T-helper 17 cell (primary cell): ENCODE results near the gene DOK3. TPM values are rescaled to one million over a fixed set of nuclear protein-coding genes. Genes with fewer than 3 reads are reported as not detected.
"Not testable (repeated sequence)": the region's sequence is repeated elsewhere in the genome, so short reads cannot be mapped to it uniquely, and the experiment has no call there.

ENCODE experiments used
- ATAC-seq: fragments of 150-1000 bp; cut with Tn5 transposase; 2 replicates; pipeline ENCODE4 v1.10.0; 2021; ENCODE audit warnings: mild to moderate bottlenecking, moderate library complexity
- DNase-seq, 3 donors: peaks; one replicate each; pipeline versions ENCODE4 v3.0.0 to v3.0.0-alpha.2; 2020 to 2021
- H3K9me3 ChIP-seq: one replicate; pipeline ENCODE4 v1.7.0; 2013; ENCODE audit warnings: low read length, mild to moderate bottlenecking; ENCODE audit not compliant: control insufficient read depth, poor library complexity, severe bottlenecking
- H3K27ac Mint-ChIP-seq: one replicate; pipeline ENCODE4 v1.8.0; 2022; ENCODE audit warnings: mild to moderate bottlenecking, moderate library complexity, mixed read lengths
- H3K27me3 Mint-ChIP-seq: one replicate; pipeline ENCODE4 v1.8.0; 2022; ENCODE audit warnings: mixed read lengths
- H3K36me3 Mint-ChIP-seq: one replicate; pipeline ENCODE4 v1.8.0; 2022; ENCODE audit warnings: low read depth, mixed read lengths
- H3K4me1 Mint-ChIP-seq: one replicate; pipeline ENCODE4 v1.8.0; 2022; ENCODE audit warnings: mild to moderate bottlenecking, mixed read lengths
- H3K4me3 Mint-ChIP-seq: one replicate; pipeline ENCODE4 v1.8.0; 2022; ENCODE audit warnings: mild to moderate bottlenecking, moderate library complexity, mixed read lengths
- total RNA-seq, 4 donors: library from RNA in 2 of 4; stranded (reverse) in 2 of 4; gene quantifications; one replicate each; pipeline ENCODE4 v1.2.3 and lab custom pipeline; 2022 to 2026

The DOK3 gene
- total RNA-seq, 2 donors from 2014 or later = 5.1 to 8.0 TPM

DNA sequence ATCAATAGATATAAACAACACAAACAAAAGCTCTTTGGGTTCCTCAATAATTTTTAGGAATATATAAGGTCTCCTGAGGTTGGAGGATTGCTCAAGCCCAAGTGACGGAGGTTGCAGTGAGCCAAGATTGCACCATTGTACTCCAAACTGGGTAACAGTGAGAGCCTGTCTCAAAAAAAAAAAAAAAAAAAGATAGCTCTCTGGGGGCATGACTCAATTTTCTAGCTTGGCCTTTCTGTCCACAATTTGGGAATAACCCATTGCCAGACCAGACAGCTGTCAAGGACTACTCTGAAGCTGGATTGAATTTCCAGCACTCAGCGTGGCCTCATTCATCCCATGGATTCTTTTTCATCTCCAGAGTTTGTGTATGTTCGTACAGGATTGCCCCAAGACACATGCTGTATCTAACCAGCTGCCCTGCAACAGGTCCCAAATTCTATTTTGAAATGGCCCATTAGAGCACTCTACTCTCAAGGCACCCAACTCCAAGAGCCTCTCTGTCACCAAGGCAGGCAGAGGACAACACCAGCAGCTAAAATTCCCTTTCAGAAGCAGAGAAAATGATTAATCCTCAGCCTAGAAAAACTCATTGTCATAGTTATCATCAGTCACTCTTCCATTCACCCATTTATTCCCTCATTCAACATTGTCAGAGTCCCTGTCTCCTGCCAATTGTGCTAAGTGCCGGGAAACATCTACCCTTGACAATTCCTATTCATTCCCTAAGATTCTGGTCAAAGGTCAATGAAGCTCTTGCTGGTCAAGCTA, 36.0 kb upstream of the DOK3 start:
- no peaks in the 10 kb centered on the region for H3K27me3 Mint-ChIP-seq
- peak overlapping the region; percentile 49 for H3K27ac Mint-ChIP-seq
- no peaks in the 10 kb centered on the region for H3K36me3 Mint-ChIP-seq
- no peaks in the 10 kb centered on the region for H3K9me3 ChIP-seq
- DNase-seq (no peak), ATAC-seq (no peak)
- no peak overlapping the region for H3K4me3 Mint-ChIP-seq
- H3K4me1 Mint-ChIP-seq = peaks cover 28% of the 10 kb centered on the region

GRCh38 chr5:177542816-177543465, 33.3 kb upstream of the DOK3 start:
- H3K36me3 Mint-ChIP-seq = no peaks in the 10 kb centered on the region
- H3K27ac Mint-ChIP-seq = peak overlapping the region; percentile 84

GRCh38 chr5:177540438-177540837, 30.8 kb upstream of the DOK3 start:
- ATAC-seq (no peak), DNase-seq (no peak)
- peak overlapping the region; percentile 14 for H3K27ac Mint-ChIP-seq
- peaks cover 18% of the 10 kb centered on the region for H3K4me1 Mint-ChIP-seq
- H3K27me3 Mint-ChIP-seq = no peaks in the 10 kb centered on the region
- no peaks in the 10 kb centered on the region for H3K9me3 ChIP-seq
- H3K36me3 Mint-ChIP-seq = no peaks in the 10 kb centered on the region
- no peak overlapping the region for H3K4me3 Mint-ChIP-seq

More at GRCh38 chr5:177542816-177543465, 33.3 kb upstream of the DOK3 start:
- Mint-ChIP-seq H3K27me3 (no peaks in the 10 kb centered on the region), H3K4me1 (peaks cover 25% of the 10 kb centered on the region), H3K4me3 (no peak overlapping the region)
- no peak for ATAC-seq
- no peaks in the 10 kb centered on the region for H3K9me3 ChIP-seq
- no peak for DNase-seq

DNA sequence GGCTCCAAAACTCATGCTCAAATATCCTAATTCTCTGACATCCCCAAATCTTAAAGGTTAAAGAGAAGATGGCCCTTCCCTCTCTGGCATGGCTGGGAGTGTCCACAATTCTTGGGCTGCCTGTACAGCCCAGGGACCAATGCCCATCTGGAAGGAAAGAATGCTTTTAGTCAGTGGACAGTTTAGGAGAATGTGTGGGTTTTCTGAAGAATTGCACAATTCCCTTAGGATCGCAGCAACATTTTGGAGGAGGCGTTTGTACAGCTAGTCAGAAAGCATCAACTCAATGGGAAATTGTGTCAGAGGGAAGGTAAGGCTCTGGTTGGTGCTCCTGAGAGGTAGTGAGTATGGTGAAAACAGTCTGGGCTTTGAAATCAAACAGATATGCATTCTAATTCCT, 29.8 kb upstream of the DOK3 start:
- no peak overlapping the region for H3K27ac Mint-ChIP-seq
- no peaks in the 10 kb centered on the region for H3K36me3 Mint-ChIP-seq

DNA sequence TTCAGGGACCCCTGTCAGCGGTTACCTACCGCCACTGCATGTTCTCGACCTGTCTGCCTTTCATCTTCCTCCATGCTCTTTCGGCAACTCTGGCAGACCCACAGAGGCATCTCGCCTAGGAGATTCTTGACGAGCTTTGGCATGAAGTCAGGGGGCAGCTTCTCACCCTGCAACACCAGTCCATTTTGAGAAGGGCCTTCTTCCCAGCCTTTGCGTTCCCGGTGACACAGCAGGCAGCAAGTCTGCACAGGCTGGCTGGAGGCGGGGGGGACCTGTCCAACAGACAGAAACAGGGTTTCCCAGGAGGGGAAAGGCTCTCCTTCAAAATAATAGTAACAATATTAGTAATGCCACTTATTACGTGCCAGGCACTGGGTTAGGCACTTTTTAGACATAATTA, 29.2 kb upstream of the DOK3 start:
- no peaks in the 10 kb centered on the region for H3K36me3 Mint-ChIP-seq

More for the DNA sequence above, 29.8 kb upstream of the DOK3 start:
- peaks cover 18% of the 10 kb centered on the region for H3K4me1 Mint-ChIP-seq
- DNase-seq (no peak), ATAC-seq (no peak)
- H3K27me3 Mint-ChIP-seq = no peaks in the 10 kb centered on the region
- H3K4me3 Mint-ChIP-seq = no peak overlapping the region
- no peaks in the 10 kb centered on the region for H3K9me3 ChIP-seq

DNA sequence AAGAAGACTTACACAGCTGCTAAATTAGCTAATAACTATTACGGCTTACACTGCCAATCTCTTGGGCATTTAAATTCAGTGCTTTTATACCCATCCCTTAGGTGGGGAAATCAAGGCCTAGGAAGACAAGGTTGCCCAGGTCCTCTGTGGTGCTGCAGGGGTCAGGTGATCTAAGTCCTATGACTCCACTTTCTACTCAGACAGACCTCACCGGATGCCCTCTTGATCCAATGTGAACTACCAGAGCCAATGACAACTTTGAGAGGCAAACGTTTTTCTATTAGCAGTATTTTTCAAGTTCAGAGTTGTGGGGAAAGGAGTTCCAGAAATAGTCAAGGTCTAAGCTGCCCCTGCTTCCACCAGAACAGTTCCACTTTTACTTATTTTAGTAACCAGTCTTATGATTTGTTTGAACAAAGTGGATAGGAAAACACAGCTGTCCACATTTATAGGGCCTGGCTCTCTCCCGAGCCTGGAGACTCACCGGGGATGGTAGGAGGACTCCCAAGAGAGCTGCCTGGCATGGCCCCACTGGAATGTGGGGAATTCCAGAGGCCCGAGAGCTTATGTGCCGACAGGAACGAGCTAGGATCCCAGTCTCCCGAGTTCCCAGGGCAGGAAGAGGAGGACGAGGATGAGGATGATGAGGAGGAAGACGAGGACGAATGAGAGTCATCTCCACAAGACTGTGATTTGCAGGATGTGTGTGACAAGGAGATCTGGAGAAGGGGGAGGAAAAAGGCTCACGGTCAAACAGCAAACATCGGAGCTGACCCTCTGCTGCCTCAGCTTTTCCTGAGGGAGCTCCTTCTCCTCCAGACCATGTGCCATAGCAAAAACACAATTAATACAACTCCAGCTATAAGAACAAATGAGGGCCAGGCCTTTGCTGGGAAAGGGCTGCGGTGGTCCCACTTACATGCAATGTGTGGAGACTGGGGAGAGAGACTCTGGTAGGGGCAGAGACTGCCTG, 28.0 kb upstream of the DOK3 start:
- Mint-ChIP-seq H3K4me3 (no peak overlapping the region), H3K27ac (no peak overlapping the region), H3K4me1 (peaks cover 16% of the 10 kb centered on the region), H3K36me3 (no peaks in the 10 kb centered on the region), H3K27me3 (no peaks in the 10 kb centered on the region)
- ATAC-seq (no peak), DNase-seq (no peak)
- no peaks in the 10 kb centered on the region for H3K9me3 ChIP-seq

More for the DNA sequence above, 29.2 kb upstream of the DOK3 start:
- no peak overlapping the region for H3K4me3 Mint-ChIP-seq
- peaks cover 18% of the 10 kb centered on the region for H3K4me1 Mint-ChIP-seq
- no peaks in the 10 kb centered on the region for H3K9me3 ChIP-seq
- H3K27ac Mint-ChIP-seq = no peak overlapping the region
- DNase-seq = no peak
- H3K27me3 Mint-ChIP-seq = no peaks in the 10 kb centered on the region
- no peak for ATAC-seq

DNA sequence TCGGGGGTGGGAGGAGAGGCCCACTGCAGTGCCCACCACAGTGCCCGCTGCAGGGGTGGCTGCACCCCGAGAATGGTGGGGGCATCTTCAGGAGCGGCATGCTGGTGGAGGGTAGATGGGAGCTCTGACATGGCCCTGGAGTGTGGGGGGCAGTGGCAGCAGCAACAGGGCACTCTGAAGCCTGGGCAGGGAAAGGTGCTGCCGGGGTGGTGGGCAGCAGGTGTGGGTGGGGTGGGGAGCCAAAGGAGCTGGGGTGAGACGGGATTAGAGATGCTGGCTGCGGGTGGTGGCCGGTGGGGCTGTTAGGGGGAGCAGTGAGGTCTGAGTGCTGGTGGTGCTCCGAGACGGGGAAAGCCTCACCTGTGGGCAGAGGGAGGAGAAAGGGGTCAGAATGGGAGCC, 26.8 kb upstream of the DOK3 start:
- no peak for ATAC-seq
- DNase-seq = no peak
- Mint-ChIP-seq H3K27me3 (no peaks in the 10 kb centered on the region), H3K36me3 (peaks cover 3% of the 10 kb centered on the region), H3K4me3 (no peak overlapping the region), H3K27ac (no peak overlapping the region), H3K4me1 (peaks cover 10% of the 10 kb centered on the region)
- no peaks in the 10 kb centered on the region for H3K9me3 ChIP-seq

GRCh38 chr5:177535125-177535524, 25.5 kb upstream of the DOK3 start:
- ATAC-seq = no peak
- no peaks in the 10 kb centered on the region for H3K9me3 ChIP-seq
- no peak for DNase-seq
- Mint-ChIP-seq H3K4me3 (no peak overlapping the region), H3K27me3 (no peaks in the 10 kb centered on the region), H3K36me3 (peaks cover 8% of the 10 kb centered on the region), H3K4me1 (peaks cover 13% of the 10 kb centered on the region), H3K27ac (peak overlapping the region; percentile 16)

GRCh38 chr5:177534433-177534832, 24.8 kb upstream of the DOK3 start:
- not testable (repeated sequence) for H3K36me3 Mint-ChIP-seq, H3K27me3 Mint-ChIP-seq, H3K9me3 ChIP-seq, H3K27ac Mint-ChIP-seq, DNase-seq, ATAC-seq
- H3K4me1 Mint-ChIP-seq = peaks cover 14% of the 10 kb centered on the region
- H3K4me3 Mint-ChIP-seq = peak overlapping the region; percentile 12

DNA sequence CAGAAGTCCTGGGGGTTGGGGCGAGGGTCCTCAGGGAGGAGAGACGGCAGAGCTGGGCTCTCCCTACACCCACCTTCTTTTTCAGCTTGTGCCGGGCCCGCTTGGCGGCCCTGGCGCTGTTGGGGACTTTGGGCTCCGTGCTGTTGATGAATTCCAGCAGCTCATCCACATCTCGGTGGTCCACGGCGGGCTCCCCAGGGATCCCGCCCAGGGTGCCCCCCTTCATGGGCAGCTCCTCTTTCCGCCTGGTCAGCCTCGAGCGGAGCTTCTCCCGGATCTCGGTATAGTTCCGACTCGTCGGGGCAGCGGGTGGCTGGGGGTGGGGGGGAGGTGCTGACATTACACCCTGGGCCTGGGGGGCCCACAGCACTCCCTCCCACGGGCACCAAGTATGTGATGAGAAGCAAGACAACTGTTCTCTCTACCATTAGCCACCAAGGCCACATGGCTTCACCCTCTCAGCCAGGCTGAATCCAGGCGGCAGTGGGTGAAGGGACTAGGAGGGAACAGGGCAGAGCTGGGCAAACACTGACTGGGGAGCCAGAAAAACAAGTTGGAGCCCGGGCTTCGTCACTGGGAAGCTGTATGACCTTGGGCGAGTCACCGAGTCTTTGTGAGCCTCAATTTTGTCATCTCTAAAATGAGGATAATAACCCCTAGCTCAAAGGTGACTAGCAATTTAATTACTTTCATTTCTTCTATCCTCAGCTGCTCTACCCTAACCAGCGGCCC, 21.7 kb upstream of the DOK3 start:
- H3K36me3 Mint-ChIP-seq = peaks cover 10% of the 10 kb centered on the region
- H3K4me1 Mint-ChIP-seq = peaks cover 11% of the 10 kb centered on the region
- H3K9me3 ChIP-seq = no peaks in the 10 kb centered on the region
- DNase-seq (no peak), ATAC-seq (no peak)
- H3K27ac Mint-ChIP-seq = peak overlapping the region; percentile 11
- H3K4me3 Mint-ChIP-seq = no peak overlapping the region
- no peaks in the 10 kb centered on the region for H3K27me3 Mint-ChIP-seq

GRCh38 chr5:177530638-177531037, 21.0 kb upstream of the DOK3 start:
- no peak for ATAC-seq
- no peak for DNase-seq
- no peaks in the 10 kb centered on the region for H3K9me3 ChIP-seq
- Mint-ChIP-seq H3K4me1 (peaks cover 11% of the 10 kb centered on the region), H3K4me3 (no peak overlapping the region), H3K36me3 (peaks cover 10% of the 10 kb centered on the region), H3K27me3 (no peaks in the 10 kb centered on the region), H3K27ac (peak overlapping the region; percentile 60)

DNA sequence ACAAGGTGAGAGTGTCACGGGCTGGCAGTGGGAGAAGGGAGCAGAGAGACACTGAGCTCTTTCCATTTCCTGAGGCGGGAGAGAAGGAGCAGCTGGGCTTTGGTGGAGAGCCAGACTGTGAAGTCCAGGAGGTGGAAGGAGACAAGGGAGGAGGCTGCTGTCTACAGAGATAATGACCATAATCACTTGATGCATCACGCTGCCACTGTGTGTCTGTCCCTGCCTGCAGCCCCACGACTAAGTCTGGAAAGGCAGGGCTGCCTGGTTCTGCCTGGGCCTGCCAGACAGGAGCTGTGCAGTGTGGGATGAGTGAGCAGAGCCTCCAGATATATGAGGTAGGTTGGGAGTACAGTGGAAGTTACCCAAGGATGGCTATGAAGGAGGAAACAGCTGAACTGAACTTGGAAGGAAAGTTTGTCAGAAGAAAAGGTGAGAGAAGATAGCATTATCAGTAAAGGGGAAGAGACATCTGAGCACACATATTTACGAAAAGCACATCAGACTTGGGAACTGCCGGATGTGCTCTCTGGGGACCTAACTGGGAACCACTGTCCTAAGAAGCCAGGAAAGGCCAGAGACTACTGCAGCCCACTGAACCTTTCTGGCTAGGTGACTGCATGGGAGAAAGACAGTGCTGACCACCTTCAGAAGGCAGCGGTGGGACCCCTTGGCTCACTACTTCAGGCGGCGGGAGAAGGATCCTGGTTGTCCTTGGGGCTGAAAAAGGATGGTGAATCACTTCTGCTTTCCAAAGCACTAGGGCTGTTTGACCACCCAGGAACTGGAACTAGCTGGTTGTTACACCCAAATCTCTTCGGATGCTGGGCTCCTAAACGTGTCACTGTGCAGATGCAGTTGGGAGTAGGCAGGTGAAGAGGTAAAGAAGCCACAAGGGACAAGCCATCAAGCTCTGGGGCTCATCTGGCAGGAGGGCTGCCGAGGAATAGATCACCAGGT, 19.9 kb upstream of the DOK3 start:
- peaks cover 11% of the 10 kb centered on the region for H3K4me1 Mint-ChIP-seq
- no peaks in the 10 kb centered on the region for H3K27me3 Mint-ChIP-seq
- DNase-seq (no peak), ATAC-seq (no peak)
- peaks cover 10% of the 10 kb centered on the region for H3K36me3 Mint-ChIP-seq
- H3K27ac Mint-ChIP-seq = peak overlapping the region; percentile 71
- no peak overlapping the region for H3K4me3 Mint-ChIP-seq
- no peaks in the 10 kb centered on the region for H3K9me3 ChIP-seq
